HEK293 (cell line): ENCODE measurements around the gene PRSS53.

Experiments
- PRDM10 ChIP-seq: fragments of 450-650 bp; formaldehyde crosslinking; IDR thresholded peaks from 2 replicates; pipeline ENCODE4 v1.5.1; 2016; ENCODE audit warnings: missing biosample characterization, missing genetic modification characterization
- REPIN1 ChIP-seq: fragments of 450-650 bp; formaldehyde crosslinking; IDR thresholded peaks from 2 replicates; pipeline ENCODE4 v1.5.1; 2017; ENCODE audit warnings: missing biosample characterization, missing genetic modification characterization, low read depth
- SP3 ChIP-seq: fragments of 450-650 bp; formaldehyde crosslinking; IDR thresholded peaks from 2 replicates; pipeline ENCODE4 v1.5.1; 2016; ENCODE audit warnings: missing biosample characterization, missing genetic modification characterization
- ZBTB48 ChIP-seq: fragments of 450-650 bp; formaldehyde crosslinking; IDR thresholded peaks from 2 replicates; pipeline ENCODE4 v1.5.1; 2016; ENCODE audit warnings: missing biosample characterization, missing genetic modification characterization
- ZFP41 ChIP-seq: fragments of 450-650 bp; formaldehyde crosslinking; IDR thresholded peaks from 2 replicates; pipeline ENCODE4 v1.5.1; 2016; ENCODE audit warnings: missing biosample characterization, missing genetic modification characterization, borderline replicate concordance
- ZNF132 ChIP-seq: fragments of 450-650 bp; formaldehyde crosslinking; IDR thresholded peaks from 2 replicates; pipeline ENCODE4 v1.5.1; 2017; ENCODE audit warnings: missing biosample characterization, missing genetic modification characterization, borderline replicate concordance
- ZNF169 ChIP-seq: fragments of 450-650 bp; formaldehyde crosslinking; IDR thresholded peaks from 2 replicates; pipeline ENCODE4 v1.5.1; 2016; ENCODE audit warnings: missing biosample characterization, missing genetic modification characterization
- ZNF221 ChIP-seq: fragments of 450-650 bp; formaldehyde crosslinking; IDR thresholded peaks from 2 replicates; pipeline ENCODE4 v1.5.1; 2017; ENCODE audit warnings: missing biosample characterization, missing genetic modification characterization, borderline replicate concordance
- ZNF311 ChIP-seq: fragments of 450-650 bp; formaldehyde crosslinking; IDR thresholded peaks from 2 replicates; pipeline ENCODE4 v1.5.1; 2017; ENCODE audit warnings: missing biosample characterization, missing genetic modification characterization, borderline replicate concordance
- ZNF426 ChIP-seq: fragments of 450-650 bp; formaldehyde crosslinking; IDR thresholded peaks from 2 replicates; pipeline ENCODE4 v1.5.1; 2017; ENCODE audit warnings: missing biosample characterization, missing genetic modification characterization, mild to moderate bottlenecking, inconsistent platforms, moderate library complexity
- ZNF48 ChIP-seq: fragments of 450-650 bp; formaldehyde crosslinking; IDR thresholded peaks from 2 replicates; pipeline ENCODE4 v1.5.1; 2016; ENCODE audit warnings: missing biosample characterization, missing genetic modification characterization
- ZNF501 ChIP-seq: fragments of 450-650 bp; formaldehyde crosslinking; IDR thresholded peaks from 2 replicates; pipeline ENCODE4 v1.5.1; 2016; ENCODE audit warnings: missing biosample characterization, missing genetic modification characterization
- ZNF558 ChIP-seq: fragments of 450-650 bp; formaldehyde crosslinking; IDR thresholded peaks from 2 replicates; pipeline ENCODE4 v1.5.1; 2016; ENCODE audit warnings: missing biosample characterization, missing genetic modification characterization
- ZNF580 ChIP-seq: fragments of 450-650 bp; formaldehyde crosslinking; IDR thresholded peaks from 2 replicates; pipeline ENCODE4 v1.5.1; 2016; ENCODE audit warnings: missing biosample characterization, missing genetic modification characterization
- ZNF639 ChIP-seq: fragments of 450-650 bp; formaldehyde crosslinking; IDR thresholded peaks from 2 replicates; pipeline ENCODE4 v1.5.1; 2016; ENCODE audit warnings: missing biosample characterization, missing genetic modification characterization
- ZNF677 ChIP-seq: fragments of 450-650 bp; IDR thresholded peaks from 2 replicates; pipeline ENCODE4 v1.5.0; 2018; ENCODE audit warnings: missing biosample characterization, mild to moderate bottlenecking, missing genetic modification characterization, moderate library complexity
- ZNF837 ChIP-seq: fragments of 450-650 bp; formaldehyde crosslinking; IDR thresholded peaks from 2 replicates; pipeline ENCODE4 v1.5.1; 2016; ENCODE audit warnings: missing biosample characterization, missing genetic modification characterization
- ZNF843 ChIP-seq: fragments of 450-650 bp; formaldehyde crosslinking; IDR thresholded peaks from 2 replicates; pipeline ENCODE4 v1.5.1; 2016; ENCODE audit warnings: missing biosample characterization, missing genetic modification characterization
- ZSCAN18 ChIP-seq: fragments of 450-650 bp; formaldehyde crosslinking; IDR thresholded peaks from 2 replicates; pipeline ENCODE4 v1.5.1; 2016; ENCODE audit warnings: missing biosample characterization, missing genetic modification characterization
- TF ChIP-seq, protein P1 (sequence below): fragments of 450-650 bp; formaldehyde crosslinking; IDR thresholded peaks from 2 replicates; pipeline ENCODE4 v1.5.1; 2016; ENCODE audit warnings: missing biosample characterization, missing genetic modification characterization
- TF ChIP-seq, protein P2 (sequence below): fragments of 450-650 bp; formaldehyde crosslinking; optimal IDR thresholded peaks from 2 replicates; pipeline ENCODE3; 2016; ENCODE audit warnings: missing biosample characterization, mild to moderate bottlenecking, missing genetic modification characterization
- TF ChIP-seq, protein P3 (sequence below): fragments of 450-650 bp; formaldehyde crosslinking; IDR thresholded peaks from 2 replicates; pipeline ENCODE4 v1.5.1; 2017; ENCODE audit warnings: missing biosample characterization, mild to moderate bottlenecking, missing genetic modification characterization, moderate library complexity
- TF ChIP-seq, protein P4 (sequence below): fragments of 450-650 bp; formaldehyde crosslinking; IDR thresholded peaks from 2 replicates; pipeline ENCODE4 v1.5.1; 2016; ENCODE audit warnings: missing biosample characterization, missing genetic modification characterization

The PRSS53 gene

GRCh38 chr16:31033709-31034492, 54.8 kb downstream of the PRSS53 start (continued):
- TF ChIP-seq, protein P1, sequence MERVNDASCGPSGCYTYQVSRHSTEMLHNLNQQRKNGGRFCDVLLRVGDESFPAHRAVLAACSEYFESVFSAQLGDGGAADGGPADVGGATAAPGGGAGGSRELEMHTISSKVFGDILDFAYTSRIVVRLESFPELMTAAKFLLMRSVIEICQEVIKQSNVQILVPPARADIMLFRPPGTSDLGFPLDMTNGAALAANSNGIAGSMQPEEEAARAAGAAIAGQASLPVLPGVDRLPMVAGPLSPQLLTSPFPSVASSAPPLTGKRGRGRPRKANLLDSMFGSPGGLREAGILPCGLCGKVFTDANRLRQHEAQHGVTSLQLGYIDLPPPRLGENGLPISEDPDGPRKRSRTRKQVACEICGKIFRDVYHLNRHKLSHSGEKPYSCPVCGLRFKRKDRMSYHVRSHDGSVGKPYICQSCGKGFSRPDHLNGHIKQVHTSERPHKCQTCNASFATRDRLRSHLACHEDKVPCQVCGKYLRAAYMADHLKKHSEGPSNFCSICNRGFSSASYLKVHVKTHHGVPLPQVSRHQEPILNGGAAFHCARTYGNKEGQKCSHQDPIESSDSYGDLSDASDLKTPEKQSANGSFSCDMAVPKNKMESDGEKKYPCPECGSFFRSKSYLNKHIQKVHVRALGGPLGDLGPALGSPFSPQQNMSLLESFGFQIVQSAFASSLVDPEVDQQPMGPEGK (tag by site-specific recombination) = peak; percentile 74
- TF ChIP-seq ZNF837 (tag by site-specific recombination) = no peak
- TF ChIP-seq, protein P2, sequence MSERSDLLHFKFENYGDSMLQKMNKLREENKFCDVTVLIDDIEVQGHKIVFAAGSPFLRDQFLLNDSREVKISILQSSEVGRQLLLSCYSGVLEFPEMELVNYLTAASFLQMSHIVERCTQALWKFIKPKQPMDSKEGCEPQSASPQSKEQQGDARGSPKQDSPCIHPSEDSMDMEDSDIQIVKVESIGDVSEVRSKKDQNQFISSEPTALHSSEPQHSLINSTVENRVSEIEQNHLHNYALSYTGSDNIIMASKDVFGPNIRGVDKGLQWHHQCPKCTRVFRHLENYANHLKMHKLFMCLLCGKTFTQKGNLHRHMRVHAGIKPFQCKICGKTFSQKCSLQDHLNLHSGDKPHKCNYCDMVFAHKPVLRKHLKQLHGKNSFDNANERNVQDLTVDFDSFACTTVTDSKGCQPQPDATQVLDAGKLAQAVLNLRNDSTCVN (tag by site-specific recombination) = no peak
- TF ChIP-seq ZNF639 (tag by site-specific recombination) = no peak
- no peak for TF ChIP-seq ZNF169 (tag by site-specific recombination)
- no peak for TF ChIP-seq ZNF558 (tag by site-specific recombination)
- TF ChIP-seq ZNF311 (tag by site-specific recombination) = no peak
- TF ChIP-seq ZNF221 (tag by site-specific recombination) = no peak
- no peak for TF ChIP-seq ZNF426 (tag by site-specific recombination)
- TF ChIP-seq ZSCAN18 = no peak
- TF ChIP-seq ZNF677 = no peak
- TF ChIP-seq ZNF132 (tag by site-specific recombination) = no peak
- peak; percentile 42; the same call in 1 of the 2 replicates for TF ChIP-seq REPIN1
- peak; percentile 27; the same call in 1 of the 2 replicates for TF ChIP-seq ZNF580 (tag by site-specific recombination)
- peak; percentile 73 for TF ChIP-seq SP3 (tag by site-specific recombination)
- no peak for TF ChIP-seq ZNF48 (tag by site-specific recombination)
- 0 out of 2 replicates have a peak, but pooled peaks have one; percentile 13 for TF ChIP-seq ZNF843 (tag by site-specific recombination)
- TF ChIP-seq ZFP41 = no peak
- TF ChIP-seq, protein P3, sequence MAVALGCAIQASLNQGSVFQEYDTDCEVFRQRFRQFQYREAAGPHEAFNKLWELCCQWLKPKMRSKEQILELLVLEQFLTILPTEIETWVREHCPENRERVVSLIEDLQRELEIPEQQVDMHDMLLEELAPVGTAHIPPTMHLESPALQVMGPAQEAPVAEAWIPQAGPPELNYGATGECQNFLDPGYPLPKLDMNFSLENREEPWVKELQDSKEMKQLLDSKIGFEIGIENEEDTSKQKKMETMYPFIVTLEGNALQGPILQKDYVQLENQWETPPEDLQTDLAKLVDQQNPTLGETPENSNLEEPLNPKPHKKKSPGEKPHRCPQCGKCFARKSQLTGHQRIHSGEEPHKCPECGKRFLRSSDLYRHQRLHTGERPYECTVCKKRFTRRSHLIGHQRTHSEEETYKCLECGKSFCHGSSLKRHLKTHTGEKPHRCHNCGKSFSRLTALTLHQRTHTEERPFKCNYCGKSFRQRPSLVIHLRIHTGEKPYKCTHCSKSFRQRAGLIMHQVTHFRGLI (tag by site-specific recombination) = 0 out of 2 replicates have a peak, but pooled peaks have one; percentile 11
- TF ChIP-seq, protein P4, sequence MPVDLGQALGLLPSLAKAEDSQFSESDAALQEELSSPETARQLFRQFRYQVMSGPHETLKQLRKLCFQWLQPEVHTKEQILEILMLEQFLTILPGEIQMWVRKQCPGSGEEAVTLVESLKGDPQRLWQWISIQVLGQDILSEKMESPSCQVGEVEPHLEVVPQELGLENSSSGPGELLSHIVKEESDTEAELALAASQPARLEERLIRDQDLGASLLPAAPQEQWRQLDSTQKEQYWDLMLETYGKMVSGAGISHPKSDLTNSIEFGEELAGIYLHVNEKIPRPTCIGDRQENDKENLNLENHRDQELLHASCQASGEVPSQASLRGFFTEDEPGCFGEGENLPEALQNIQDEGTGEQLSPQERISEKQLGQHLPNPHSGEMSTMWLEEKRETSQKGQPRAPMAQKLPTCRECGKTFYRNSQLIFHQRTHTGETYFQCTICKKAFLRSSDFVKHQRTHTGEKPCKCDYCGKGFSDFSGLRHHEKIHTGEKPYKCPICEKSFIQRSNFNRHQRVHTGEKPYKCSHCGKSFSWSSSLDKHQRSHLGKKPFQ (tag by site-specific recombination) = no peak
- no peak for TF ChIP-seq ZNF501 (tag by site-specific recombination)
- TF ChIP-seq ZBTB48 (tag by site-specific recombination) = no peak
- TF ChIP-seq PRDM10 (tag by site-specific recombination) = peak; percentile 68
